Medulla oblongata (tissue), 1 donor: Measurements from ENCODE around the gene GBF1.

Experiments used
- DNase-seq: peaks from one replicate; pipeline ENCODE4 v3.0.0-alpha.2; 2015; ENCODE audit errors: extremely low spot score

The GBF1 gene

GRCh38 chr10:102347236-102347828 lies 102.0 kb downstream of the GBF1 start:
- peak; percentile 27 for DNase-seq

GRCh38 chr10:102352066-102352715 lies 106.9 kb downstream of the GBF1 start:
- peak; percentile 68 for DNase-seq

DNA sequence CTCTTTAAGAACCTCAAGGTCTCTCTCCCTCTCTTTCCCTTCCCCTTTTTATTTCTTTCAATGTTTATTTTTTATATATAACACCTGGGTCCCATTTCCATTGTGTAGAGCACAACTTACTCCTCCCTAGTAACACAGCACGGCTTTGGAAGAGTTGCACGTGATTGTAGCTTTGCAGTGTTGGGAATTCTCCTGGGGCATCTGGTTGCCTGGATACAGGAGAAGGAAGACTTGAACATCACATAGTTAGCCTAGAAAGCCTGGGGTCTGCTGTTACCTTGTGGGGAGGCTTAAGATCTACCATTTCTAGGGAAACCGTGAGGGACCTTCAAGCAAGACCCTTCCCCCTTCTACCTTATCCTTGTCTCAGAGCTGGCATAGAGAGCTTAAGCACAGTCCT lies 109.1 kb downstream of the GBF1 start:
- no peak for DNase-seq

GRCh38 chr10:102358712-102359382 lies 113.5 kb downstream of the GBF1 start:
- no peak for DNase-seq

DNA sequence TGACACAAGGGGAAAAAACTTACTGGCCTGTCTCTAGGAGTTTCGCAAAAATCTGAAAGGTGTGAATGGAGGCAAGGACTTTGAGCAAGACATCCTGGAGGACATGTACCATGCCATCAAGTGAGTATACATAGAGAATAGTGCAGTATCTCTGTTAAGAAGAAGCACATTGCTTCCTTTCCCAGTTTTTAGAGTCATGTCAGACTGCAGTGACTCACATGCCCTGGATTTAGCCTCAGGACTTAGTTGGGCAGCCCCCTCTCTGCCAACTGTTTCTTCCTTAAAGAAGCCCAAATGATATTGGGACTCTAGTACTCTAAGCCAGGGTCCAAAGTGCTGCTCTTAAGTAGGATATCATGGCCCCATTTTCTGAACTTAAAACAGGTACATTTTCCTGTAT lies 122.1 kb downstream of the GBF1 start:
- no peak for DNase-seq

- no peak for DNase-seq
These were observed 122.7 kb downstream of the GBF1 start for GRCh38 chr10:102368077-102368476.

- DNase-seq, result no peak
These were observed 126.0 kb downstream of the GBF1 start for GRCh38 chr10:102371295-102371694.

DNA sequence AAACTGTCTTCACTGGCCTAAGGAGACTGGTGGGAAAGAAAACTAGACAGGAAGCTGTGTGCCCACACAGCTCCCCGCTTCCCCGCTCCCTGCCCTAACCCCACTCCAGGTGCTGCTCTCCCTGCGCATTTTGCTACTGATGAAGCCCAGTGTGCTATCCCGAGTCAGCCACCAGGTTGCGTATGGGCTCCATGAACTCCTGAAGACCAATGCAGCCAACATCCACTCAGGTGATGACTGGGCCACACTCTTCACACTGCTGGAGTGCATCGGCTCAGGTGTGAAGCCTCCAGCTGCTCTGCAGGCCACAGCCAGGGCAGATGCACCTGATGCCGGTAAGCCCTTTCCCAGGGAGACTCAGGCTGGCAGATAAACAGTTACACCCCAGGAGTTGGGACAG lies 129.9 kb downstream of the GBF1 start:
- no peak for DNase-seq

DNA sequence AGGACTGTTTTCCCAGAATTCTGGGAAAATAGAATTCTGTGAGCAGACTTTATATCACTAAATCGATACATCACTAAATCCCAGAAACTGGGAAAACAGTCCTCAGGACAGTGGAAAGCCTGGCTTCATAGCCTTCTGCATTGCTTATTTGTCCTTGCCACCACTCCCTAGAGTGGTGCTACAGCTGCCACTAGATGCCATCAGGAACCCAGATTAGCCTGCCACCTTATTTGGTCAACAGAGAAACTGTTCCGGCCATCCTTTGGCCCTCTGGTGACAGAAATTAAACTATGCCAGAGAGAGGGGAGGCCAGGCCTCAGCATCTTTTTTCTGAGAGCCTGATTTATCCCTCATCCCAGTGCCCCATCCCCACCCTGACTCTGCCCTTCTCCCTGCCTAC lies 130.5 kb downstream of the GBF1 start:
- DNase-seq, result no peak

DNA sequence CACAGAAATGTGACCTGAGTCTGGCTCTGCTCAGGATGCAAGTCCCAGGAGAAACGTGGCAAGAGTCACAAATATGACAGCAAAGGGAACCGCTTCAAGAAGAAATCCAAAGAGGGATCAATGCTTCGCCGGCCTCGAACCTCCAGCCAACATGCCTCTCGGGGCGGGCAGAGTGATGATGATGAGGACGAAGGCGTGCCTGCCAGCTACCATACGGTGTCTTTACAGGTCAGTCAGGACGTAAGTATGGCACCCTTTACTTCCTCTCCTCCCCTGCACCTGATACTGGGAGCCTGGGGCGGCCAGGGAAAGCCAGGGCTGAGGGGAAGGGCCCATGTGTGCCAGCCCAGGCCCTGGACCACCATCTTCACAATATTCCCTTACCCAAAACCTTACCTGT lies 131.6 kb downstream of the GBF1 start:
- no peak for DNase-seq

GRCh38 chr10:102379383-102379782 lies 134.1 kb downstream of the GBF1 start:
- no peak for DNase-seq

DNA sequence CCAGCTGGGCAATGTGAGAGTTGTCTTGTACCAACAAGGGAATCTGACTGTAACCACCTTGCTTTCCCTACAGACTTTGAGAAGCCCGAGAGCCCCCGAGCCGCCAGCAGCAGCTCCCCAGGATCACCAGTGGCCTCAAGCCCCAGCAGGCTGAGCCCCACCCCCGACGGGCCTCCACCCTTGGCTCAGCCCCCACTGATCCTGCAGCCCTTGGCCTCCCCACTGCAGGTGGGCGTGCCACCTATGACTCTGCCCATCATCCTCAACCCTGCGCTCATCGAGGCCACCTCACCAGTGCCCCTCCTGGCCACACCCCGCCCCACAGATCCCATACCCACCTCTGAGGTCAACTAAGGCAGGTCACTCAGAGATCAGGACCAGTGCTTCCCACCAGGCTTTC lies 136.7 kb downstream of the GBF1 start:
- DNase-seq, result no peak

DNA sequence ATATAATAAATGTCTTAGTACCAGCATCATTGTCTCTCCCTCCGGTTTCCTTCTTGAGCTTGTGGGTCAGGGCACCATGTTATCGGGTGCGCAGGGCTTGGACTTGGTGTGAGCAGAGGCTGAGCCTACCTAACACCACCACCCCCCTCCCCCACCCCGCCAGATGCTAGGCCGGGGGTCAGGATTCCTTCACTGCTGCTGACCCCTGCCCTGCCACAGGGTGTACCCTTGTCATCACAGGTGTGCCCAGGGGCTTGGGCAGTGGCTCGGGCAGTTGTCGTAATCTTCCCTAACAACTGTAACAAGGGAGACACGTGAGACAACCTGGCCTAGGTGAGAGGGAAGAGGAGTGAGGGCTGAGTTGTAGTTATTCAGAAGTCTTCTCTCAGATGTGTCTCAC lies 137.5 kb downstream of the GBF1 start:
- no peak for DNase-seq

DNA sequence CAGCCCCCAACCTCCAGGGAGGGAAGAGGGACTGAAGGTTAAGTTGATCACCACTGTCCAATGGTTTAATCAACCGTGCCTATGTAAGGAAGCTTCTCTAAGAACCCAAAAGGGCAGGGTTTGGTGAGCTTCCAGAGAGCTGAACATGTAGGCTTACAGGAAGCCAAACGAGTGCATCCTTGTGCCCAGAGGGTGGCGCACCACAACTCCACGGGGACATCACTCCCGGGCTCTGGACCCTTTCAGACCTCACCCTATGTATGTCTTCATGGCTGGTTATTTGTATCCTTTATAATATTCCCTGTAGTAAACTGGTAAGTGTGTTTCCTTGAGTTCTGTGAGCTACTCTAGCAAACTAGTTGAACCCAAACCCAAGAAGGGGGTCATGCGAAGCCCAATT lies 138.7 kb downstream of the GBF1 start:
- no peak for DNase-seq

GRCh38 chr10:102384606-102385429 lies 139.5 kb downstream of the GBF1 start:
- DNase-seq, result no peak

DNA sequence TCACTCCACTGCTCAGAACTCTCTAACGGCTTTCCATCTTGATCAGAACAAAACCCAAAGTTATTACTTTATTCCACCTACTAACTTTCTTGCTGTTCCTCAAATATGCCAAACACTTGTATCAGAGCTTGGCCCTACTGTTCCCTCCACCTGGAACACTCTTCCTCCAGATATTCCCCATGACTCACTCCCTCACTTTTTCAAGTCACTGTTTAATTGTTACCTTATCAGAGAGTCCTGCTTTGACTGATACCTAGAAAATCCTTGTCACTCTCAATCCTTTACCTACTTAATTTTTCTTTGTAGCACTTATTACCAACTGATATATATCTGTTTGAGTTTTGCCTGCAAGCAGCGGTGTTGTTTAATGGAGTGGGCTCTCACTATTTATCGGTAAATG lies 144.6 kb downstream of the GBF1 start:
- DNase-seq, result no peak

DNA sequence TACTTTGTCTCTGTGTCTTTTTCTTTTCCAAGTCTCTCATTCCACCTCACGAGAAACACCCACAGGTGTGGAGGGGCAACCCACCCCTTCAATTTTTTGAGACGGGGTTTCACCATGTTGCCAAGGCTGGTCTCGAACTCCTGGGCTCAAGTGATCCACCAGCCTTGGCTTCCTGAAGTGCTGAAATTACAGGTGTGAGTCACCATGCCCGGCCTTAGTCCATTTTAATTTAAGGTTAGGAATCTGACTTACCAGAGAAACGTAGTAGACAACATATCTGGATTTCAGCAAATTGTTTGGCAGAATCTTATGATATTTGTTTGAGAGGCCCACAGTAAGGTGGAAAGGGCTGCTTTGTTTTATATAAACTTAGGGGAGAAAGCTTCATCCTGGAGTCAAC lies 147.0 kb downstream of the GBF1 start:
- DNase-seq, result no peak

- no peak for DNase-seq
These were observed 148.2 kb downstream of the GBF1 start for GRCh38 chr10:102393411-102394078.

DNA sequence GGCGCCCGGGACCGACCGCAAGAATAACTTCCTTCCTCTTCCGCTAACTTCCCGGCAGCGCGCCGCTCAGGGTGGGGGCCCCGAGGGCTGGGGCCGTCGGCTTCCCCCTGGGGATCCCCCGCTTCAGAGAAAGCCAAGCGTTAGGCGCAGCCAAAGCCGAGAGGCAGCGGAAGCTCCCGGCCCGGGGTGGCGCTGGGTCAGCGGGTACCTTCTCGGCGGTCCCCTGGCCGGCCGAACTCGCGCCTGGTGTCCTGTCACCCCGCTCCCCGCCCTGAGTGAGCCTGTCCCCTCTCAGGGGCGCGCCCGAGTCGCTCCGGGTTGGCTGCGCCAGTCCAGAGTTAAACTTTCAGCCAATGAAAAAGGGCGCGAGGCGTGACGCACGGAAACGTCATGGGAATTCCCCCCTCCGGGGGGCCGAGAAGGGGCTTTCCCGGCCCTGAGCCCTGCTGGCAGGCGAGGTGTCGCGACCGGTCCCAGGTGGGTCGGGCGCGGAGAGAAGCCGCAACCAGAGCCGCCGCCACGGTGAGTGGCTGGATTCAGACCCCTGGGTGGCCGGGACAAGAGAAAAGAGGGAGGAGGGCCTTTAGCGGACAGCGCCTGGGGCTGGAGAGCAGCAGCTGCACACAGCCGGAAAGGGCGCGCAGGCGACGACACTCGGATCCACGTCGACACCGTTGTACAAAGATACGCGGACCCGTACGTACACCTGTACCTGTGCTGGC lies 148.9 kb downstream of the GBF1 start:
- DNase-seq, result peak; percentile 91

GRCh38 chr10:102394801-102395399 lies 149.6 kb downstream of the GBF1 start:
- peak; percentile 18 for DNase-seq
